T-helper 22 cell (primary cell): ENCODE measurements around the gene RGS3.

Experiments used
- DNase-seq: peaks from one replicate; pipeline ENCODE4 v3.0.0-alpha.2; 2020; ENCODE audit warnings: low read depth

RGS3 gene

GRCh38 chr9:113570749-113571711, 107.5 kb downstream of the RGS3 start:
- no peak for DNase-seq

- DNase-seq = no peak
These were observed 108.7 kb downstream of the RGS3 start for GRCh38 chr9:113572076-113572861.

GRCh38 chr9:113573046-113573958, 109.8 kb downstream of the RGS3 start:
- DNase-seq = no peak

GRCh38 chr9:113573959-113574352, 110.4 kb downstream of the RGS3 start:
- DNase-seq = no peak

- DNase-seq = no peak
These were observed 111.1 kb downstream of the RGS3 start for GRCh38 chr9:113574441-113575262.

- DNase-seq = no peak
These were observed 114.2 kb downstream of the RGS3 start for GRCh38 chr9:113577525-113578261.

GRCh38 chr9:113578279-113578865, 114.8 kb downstream of the RGS3 start:
- no peak for DNase-seq

GRCh38 chr9:113578882-113579282, 115.4 kb downstream of the RGS3 start:
- DNase-seq = peak; percentile 66

- no peak for DNase-seq
These were observed 115.9 kb downstream of the RGS3 start for GRCh38 chr9:113579283-113580040.

- peak; percentile 26 for DNase-seq
These were observed 116.8 kb downstream of the RGS3 start for GRCh38 chr9:113580041-113580953.

GRCh38 chr9:113580954-113581311, 117.4 kb downstream of the RGS3 start:
- DNase-seq = no peak

GRCh38 chr9:113581865-113582697, 118.6 kb downstream of the RGS3 start:
- DNase-seq = peak; percentile 52

- no peak for DNase-seq
These were observed 119.2 kb downstream of the RGS3 start for GRCh38 chr9:113582698-113583200.

GRCh38 chr9:113583511-113584427, 120.2 kb downstream of the RGS3 start:
- DNase-seq = no peak

- DNase-seq = no peak
These were observed 121.0 kb downstream of the RGS3 start for GRCh38 chr9:113584428-113585084.
